H1 (cell line): ENCODE measurements around the gene PGLYRP1. TPM values are rescaled to one million over a fixed set of nuclear protein-coding genes. Genes with fewer than 3 reads are reported as not detected.

Experiments used
- CTCF ChIA-PET: fragments of 300-600 bp; sonication (Branson Sonifier 250); formaldehyde crosslinking; loops from one replicate; lab custom pipeline; 2021; ENCODE audit not compliant: partially characterized antibody; lab: Charles Lee
- POLR2A ChIA-PET: fragments of 300-600 bp; sonication (Branson Sonifier 250); formaldehyde crosslinking; loops from one replicate; lab custom pipeline; 2021; ENCODE audit warnings: inconsistent platforms; ENCODE audit not compliant: partially characterized antibody; lab: Charles Lee
- DNase-seq, 2 experiments: peaks; one replicate each; pipeline versions ENCODE4 v3.0.0 to v3.0.0-alpha.2; 2010 to 2022; ENCODE audit warnings: low spot score in 2 of 2, low read depth in 1 of 2, mixed read lengths in 1 of 2
- FAIRE-seq: peaks from 2 replicates; lab custom pipeline; 2011; peaks lifted over from hg19 to GRCh38; lab: Jason Lieb, UNC
- H2AFZ ChIP-seq: 2 replicates; pipeline ENCODE4 v1.8.1; 2012; ENCODE audit warnings: low read length, inconsistent platforms
- H2AK5ac ChIP-seq: 2 replicates; pipeline ENCODE4 v1.6.1; 2013; ENCODE audit warnings: low read depth, low read length
- H2BK120ac ChIP-seq: replicated peaks from 2 replicates; pipeline ENCODE3; 2013; ENCODE audit warnings: low read depth, low read length, inconsistent platforms
- H2BK12ac ChIP-seq: 2 replicates; pipeline ENCODE4 v1.6.1; 2013; ENCODE audit warnings: low read depth, low read length
- H2BK15ac ChIP-seq: 2 replicates; pipeline ENCODE4 v1.6.1; 2013; ENCODE audit warnings: low read length
- H2BK20ac ChIP-seq: 2 replicates; pipeline ENCODE4 v1.6.1; 2013; ENCODE audit warnings: low read length
- H2BK5ac ChIP-seq: 2 replicates; pipeline ENCODE4 v1.6.1; 2013; ENCODE audit warnings: low read depth, low read length
- H3K14ac ChIP-seq: 2 replicates; pipeline ENCODE4 v1.6.1; 2013; ENCODE audit warnings: inconsistent platforms; ENCODE audit not compliant: insufficient read length
- H3K18ac ChIP-seq: 2 replicates; pipeline ENCODE4 v1.6.1; 2013; ENCODE audit warnings: low read length; ENCODE audit errors: extremely low read depth
- H3K23ac ChIP-seq: 2 replicates; pipeline ENCODE4 v1.6.1; 2013; ENCODE audit warnings: inconsistent platforms; ENCODE audit not compliant: insufficient read length
- H3K23me2 ChIP-seq: 2 replicates; pipeline ENCODE4 v1.6.1; 2013; ENCODE audit warnings: low read depth, low read length
- H3K27ac ChIP-seq: 2 replicates; pipeline ENCODE4 v1.6.1; 2011; ENCODE audit warnings: low read depth, low read length, inconsistent platforms
- H3K27me3 ChIP-seq, 4 experiments: replicated peaks in 1 of 4; 1 replicate in 1 of 4; 2 replicates in 3 of 4; pipeline versions ENCODE4 v1.6.1 to v1.8.1; 2011 to 2013; ENCODE audit warnings: low read length in 3 of 4, mild to moderate bottlenecking in 3 of 4, inconsistent platforms in 2 of 4, mixed read lengths in 2 of 4, moderate library complexity in 1 of 4; ENCODE audit not compliant: control insufficient read depth in 3 of 4, insufficient read depth in 3 of 4; ENCODE audit errors: extremely low read depth in 1 of 4
- H3K36me3 ChIP-seq, 4 experiments: 2 replicates each; pipeline versions ENCODE4 v1.6.1 to v1.8.1; 2011 to 2013; ENCODE audit warnings: mild to moderate bottlenecking in 4 of 4, low read length in 3 of 4, moderate library complexity in 2 of 4, control low read depth in 1 of 4, inconsistent platforms in 1 of 4; ENCODE audit not compliant: insufficient read depth in 4 of 4, control insufficient read depth in 2 of 4
- H3K4ac ChIP-seq: replicated peaks from 2 replicates; pipeline ENCODE3; 2013; ENCODE audit warnings: low read length, low read depth, mixed read lengths, inconsistent platforms; ENCODE audit not compliant: insufficient read length
- H3K4me1 ChIP-seq, 4 experiments: replicated peaks in 1 of 4; 1 replicate in 1 of 4; 2 replicates in 3 of 4; pipeline versions ENCODE4 v1.6.1 to v1.8.1; 2011 to 2013; ENCODE audit warnings: low read length in 3 of 4, inconsistent platforms in 2 of 4, mixed read lengths in 1 of 4; ENCODE audit not compliant: insufficient read depth in 4 of 4, control insufficient read depth in 3 of 4
- H3K4me2 ChIP-seq, 2 experiments: 2 replicates each; pipeline versions ENCODE4 v1.6.1 to v1.8.1; 2011 to 2013; ENCODE audit warnings: low read depth in 2 of 2, low read length in 2 of 2, control low read depth in 1 of 2, inconsistent platforms in 1 of 2, mild to moderate bottlenecking in 1 of 2; ENCODE audit not compliant: insufficient read depth in 1 of 2
- H3K4me3 ChIP-seq, 4 experiments: fragments of 200-600, 300-600 bp in 1 of 4; sonication (generic), shearing (Covaris generic), sonication (Bioruptor Twin) in 1 of 4; 2 replicates each; pipeline versions ENCODE4 v1.5.1 to v1.8.1; 2011 to 2016; ENCODE audit warnings: low read length in 4 of 4, low read depth in 3 of 4, control low read depth in 2 of 4, inconsistent platforms in 2 of 4, mild to moderate bottlenecking in 2 of 4, mixed read lengths in 1 of 4, moderate library complexity in 1 of 4; ENCODE audit not compliant: insufficient read depth in 2 of 4; ENCODE audit errors: extremely low read depth in 1 of 4
- H3K56ac ChIP-seq: replicated peaks from 2 replicates; pipeline ENCODE3; 2013; ENCODE audit warnings: low read depth, mild to moderate bottlenecking, mixed read lengths, low read length, inconsistent platforms; ENCODE audit not compliant: insufficient read length
- H3K79me1 ChIP-seq: 2 replicates; pipeline ENCODE4 v1.6.1; 2013; ENCODE audit warnings: low read depth, low read length, control low read depth
- H3K79me2 ChIP-seq, 2 experiments: 2 replicates each; pipeline versions ENCODE4 v1.6.1 to v1.8.1; 2012 to 2013; ENCODE audit warnings: low read length in 2 of 2, mild to moderate bottlenecking in 2 of 2, inconsistent platforms in 1 of 2; ENCODE audit not compliant: insufficient read depth in 2 of 2, control insufficient read depth in 1 of 2
- H3K9ac ChIP-seq, 4 experiments: replicated peaks in 1 of 4; 1 replicate in 1 of 4; 2 replicates in 3 of 4; pipeline versions ENCODE4 v1.6.1 to v1.8.1; 2011 to 2013; ENCODE audit warnings: low read depth in 3 of 4, low read length in 3 of 4, control low read depth in 2 of 4, mild to moderate bottlenecking in 2 of 4, moderate library complexity in 2 of 4, inconsistent platforms in 1 of 4; ENCODE audit errors: extremely low read depth in 1 of 4
- H3K9me3 ChIP-seq, 2 experiments: 2 replicates each; pipeline versions ENCODE4 v1.6.1 to v1.8.1; 2012 to 2013; ENCODE audit warnings: mild to moderate bottlenecking in 2 of 2, moderate library complexity in 2 of 2, control low read depth in 1 of 2, inconsistent platforms in 1 of 2, low read depth in 1 of 2, low read length in 1 of 2, mixed read lengths in 1 of 2; ENCODE audit not compliant: insufficient read depth in 2 of 2
- H4K20me1 ChIP-seq, 2 experiments: replicated peaks in 1 of 2; 2 replicates each; pipeline versions ENCODE3 to v1.8.1; 2011 to 2013; ENCODE audit warnings: inconsistent platforms in 2 of 2, low read length in 2 of 2, mild to moderate bottlenecking in 1 of 2; ENCODE audit not compliant: insufficient read depth in 2 of 2, control insufficient read depth in 1 of 2
- H4K5ac ChIP-seq: 2 replicates; pipeline ENCODE4 v1.6.1; 2013; ENCODE audit warnings: low read length, low read depth, mixed read lengths, inconsistent platforms; ENCODE audit not compliant: insufficient read length
- H4K8ac ChIP-seq: 2 replicates; pipeline ENCODE4 v1.8.0; 2013; ENCODE audit warnings: mild to moderate bottlenecking, moderate library complexity, low read length, inconsistent platforms; ENCODE audit not compliant: insufficient read depth; ENCODE audit errors: extremely low read depth
- H4K91ac ChIP-seq: replicated peaks from 2 replicates; pipeline ENCODE3; 2013; ENCODE audit warnings: low read length, mixed read lengths, inconsistent platforms; ENCODE audit not compliant: insufficient read length
- CBX8 ChIP-seq: fragments of 300-800, 300-1000 bp; sonication (generic); IDR thresholded peaks from 2 replicates; pipeline ENCODE4 v1.7.1; 2016; ENCODE audit warnings: low read depth, low read length, borderline replicate concordance
- CHD1 ChIP-seq: IDR thresholded peaks from 2 replicates; pipeline ENCODE4 v1.6.1; 2012; ENCODE audit warnings: low read depth, low read length, improper control_type of control experiment
- CTBP2 ChIP-seq: IDR thresholded peaks from 2 replicates; pipeline ENCODE4 v1.7.0; 2011; ENCODE audit warnings: borderline replicate concordance, mild to moderate bottlenecking, moderate library complexity, mixed read lengths, low read length; ENCODE audit not compliant: insufficient read depth, insufficient read length
- EGR1 ChIP-seq: IDR thresholded peaks from 2 replicates; pipeline ENCODE4 v1.6.1; 2011; ENCODE audit warnings: low read depth, low read length, borderline replicate concordance
- HDAC6 ChIP-seq: IDR thresholded peaks from one replicate; pipeline ENCODE4 v1.7.1; 2012; ENCODE audit warnings: low read depth, mild to moderate bottlenecking, inconsistent platforms, low read length, moderate library complexity
- JUN ChIP-seq: IDR thresholded peaks from 2 replicates; pipeline ENCODE4 v1.6.1; 2011; ENCODE audit warnings: low read depth, mild to moderate bottlenecking, improper control_type of control experiment, low read length
- KDM1A ChIP-seq: fragments of 200-600, 300-600 bp; sonication (generic); IDR thresholded peaks from 2 replicates; pipeline ENCODE4 v1.7.1; 2016; ENCODE audit warnings: mild to moderate bottlenecking, low read length, borderline replicate concordance
- KDM5A ChIP-seq: fragments of 200-600 bp; IDR thresholded peaks from 2 replicates; pipeline ENCODE4 v1.7.1; 2012; ENCODE audit warnings: mild to moderate bottlenecking, low read length, inconsistent platforms, mixed read lengths
- NRF1 ChIP-seq: IDR thresholded peaks from 2 replicates; pipeline ENCODE4 v1.6.1; 2011; ENCODE audit warnings: mild to moderate bottlenecking, low read depth, low read length, improper control_type of control experiment
- POLR2AphosphoS5 ChIP-seq: IDR thresholded peaks from 2 replicates; pipeline ENCODE4 v1.6.1; 2011; ENCODE audit warnings: low read depth, low read length
- SAP30 ChIP-seq: fragments of 300-600 bp; sonication (generic); IDR thresholded peaks from 2 replicates; pipeline ENCODE4 v1.7.1; 2012; ENCODE audit warnings: low read length, moderate library complexity, mild to moderate bottlenecking, inconsistent platforms; ENCODE audit not compliant: insufficient read depth, insufficient replicate concordance
- SIRT6 ChIP-seq: IDR thresholded peaks from one replicate; pipeline ENCODE4 v1.7.1; 2012; ENCODE audit warnings: low read length, inconsistent platforms
- SP1 ChIP-seq: IDR thresholded peaks from 2 replicates; pipeline ENCODE4 v1.6.1; 2011; ENCODE audit warnings: low read depth, low read length
- SRF ChIP-seq: IDR thresholded peaks from 2 replicates; pipeline ENCODE4 v1.6.1; 2011; ENCODE audit warnings: mild to moderate bottlenecking, low read depth, low read length, moderate library complexity
- WGBS, 2 experiments: shearing (Covaris generic) in 1 of 2; methylation state at CpG; one replicate each; pipeline versions ENCODE4 v1.1.6 to v1.1.7; 2013 to 2015; ENCODE audit warnings: low lambda C conversion rate in 2 of 2, mixed read lengths in 2 of 2, inconsistent platforms in 1 of 2, low coverage in 1 of 2, missing lambda C conversion rate in 1 of 2; ENCODE audit not compliant: insufficient replicate concordance in 2 of 2, insufficient coverage in 1 of 2, insufficient read length in 1 of 2; ENCODE audit errors: extremely low coverage in 1 of 2, missing lambda C conversion rate in 1 of 2; 5-methylcytosine and 5-hydroxymethylcytosine counted together
- polyA plus RNA-seq, 7 experiments: library from polyadenylated mRNA; depleted of rRNA in 3 of 7; stranded (reverse) in 5 of 7; unstranded in 2 of 7; fragments of >200 nt in 5 of 7; fragments of 200-250 nt in 2 of 7; gene quantifications; 1 replicate in 5 of 7; 2 replicates in 1 of 7; 4 replicates in 1 of 7; pipeline versions ENCODE4 v1.2.1 to v1.2.3, GENCODE V29; 2011 to 2013; ENCODE audit warnings: missing spikeins in 2 of 7, mixed read lengths in 2 of 7
- total RNA-seq: library from RNA; stranded (reverse); fragmentation: NEBNext Ultra II Directional; extraction: Animal tissue kit (Norgen Biotek cat#: 25700); gene quantifications from 2 replicates; pipeline ENCODE4 v1.2.1, GENCODE V29; 2021

PGLYRP1 gene
- total and polyA plus RNA-seq, 2 of the 8 experiments (the other 6 are each of a cell fraction or from before 2014, with no cell fraction given), result not detected

DNA sequence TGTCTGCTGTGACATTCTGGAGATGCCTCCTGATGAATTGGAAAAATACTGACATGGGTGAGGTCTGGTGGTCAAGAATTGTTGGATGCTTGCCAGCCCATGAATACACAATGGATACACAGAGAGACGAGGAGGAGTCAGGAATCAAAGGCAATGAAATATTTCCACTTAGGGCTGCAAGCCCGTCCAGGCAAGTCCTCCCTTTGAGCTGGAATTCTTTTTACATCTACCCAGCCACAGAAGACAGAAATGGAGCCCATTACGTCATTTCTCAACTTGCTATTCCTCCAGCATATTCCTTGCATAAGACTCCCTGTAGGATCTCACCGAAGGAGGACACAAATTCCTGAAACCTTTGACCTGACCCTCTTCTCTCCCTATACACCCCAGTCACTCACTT, 33.7 kb upstream of the PGLYRP1 start:
- Histone ChIP-seq H3K4me3 (no peak overlapping the region), H4K8ac (no peak overlapping the region), H2BK15ac (no peak overlapping the region), H4K91ac (no peak overlapping the region), H3K9ac (no peak overlapping the region), H2BK20ac (no peak overlapping the region), H3K4me1 (no peaks in the 10 kb centered on the region), H3K9me3 (peaks cover 13 to 17% of the 10 kb centered on the region in 2 experiments; a peak in 3 of 4 replicates), H3K79me2 (no peaks in the 10 kb centered on the region), H3K4me2 (no peak overlapping the region), H2BK5ac (no peak overlapping the region), H3K18ac (no peak overlapping the region), H2AFZ (no peak overlapping the region), H2BK120ac (no peak overlapping the region), H3K23ac (no peak overlapping the region), H4K5ac (no peak overlapping the region), H3K79me1 (no peaks in the 10 kb centered on the region), H3K23me2 (no peaks in the 10 kb centered on the region), H4K20me1 (no peaks in the 10 kb centered on the region), H2BK12ac (no peak overlapping the region), H2AK5ac (no peak overlapping the region), H3K4ac (no peak overlapping the region), H3K56ac (no peak overlapping the region), H3K27ac (no peak overlapping the region), H3K36me3 (no peaks in the 10 kb centered on the region), H3K14ac (no peak overlapping the region), H3K27me3 (no peaks in the 10 kb centered on the region; a peak in 1 of 7 replicates)
- 72% methylated on average over 4 of the region's 4 CpGs; no CpG with 5 or more reads in 1 of the 2 experiments for WGBS, 2 experiments
- FAIRE-seq (no peak), DNase-seq (no peak)
- ChIA-PET POLR2A (no interaction called here), CTCF (interaction anchor here (1.0 to 6.6 kb wide), 4 partner anchors 21 to 458 kb away, joined by 3 to 31 read pairs (median 6); no protein-coding TSS in a partner anchor)
- no peak for TF ChIP-seq POLR2AphosphoS5
- no peak for TF ChIP-seq EGR1
- TF ChIP-seq HDAC6, result no peak
- no peak for TF ChIP-seq JUN
- no peak for TF ChIP-seq NRF1
- TF ChIP-seq CBX8, result no peak
- TF ChIP-seq CHD1, result no peak
- no peak for TF ChIP-seq KDM5A
- TF ChIP-seq SP1, result no peak
- no peak for TF ChIP-seq SIRT6
- no peak for TF ChIP-seq KDM1A
- TF ChIP-seq CTBP2, result no peak
- TF ChIP-seq SRF, result no peak
- TF ChIP-seq SAP30, result no peak
